Keratinocyte (primary cell): Measurements from ENCODE around the gene MRPL50.

ENCODE experiments used
- CTCF ChIP-seq, 3 experiments: IDR thresholded peaks in 1 of 3; conservative IDR thresholded peaks in 1 of 3; optimal IDR thresholded peaks in 1 of 3; 2 replicates in 2 of 3; 3 replicates in 1 of 3; pipeline versions ENCODE3 to v1.5.1; 2011; ENCODE audit warnings: low read length in 3 of 3, mild to moderate bottlenecking in 3 of 3, moderate library complexity in 2 of 3, control low read depth in 1 of 3, inconsistent platforms in 1 of 3; ENCODE audit not compliant: insufficient read depth in 2 of 3; ENCODE audit errors: extremely low read depth in 1 of 3
- EZH2 ChIP-seq: IDR thresholded peaks from one replicate; pipeline ENCODE4 v1.6.1; 2012; ENCODE audit warnings: inconsistent platforms, mild to moderate bottlenecking, low read length, moderate library complexity

DNA sequence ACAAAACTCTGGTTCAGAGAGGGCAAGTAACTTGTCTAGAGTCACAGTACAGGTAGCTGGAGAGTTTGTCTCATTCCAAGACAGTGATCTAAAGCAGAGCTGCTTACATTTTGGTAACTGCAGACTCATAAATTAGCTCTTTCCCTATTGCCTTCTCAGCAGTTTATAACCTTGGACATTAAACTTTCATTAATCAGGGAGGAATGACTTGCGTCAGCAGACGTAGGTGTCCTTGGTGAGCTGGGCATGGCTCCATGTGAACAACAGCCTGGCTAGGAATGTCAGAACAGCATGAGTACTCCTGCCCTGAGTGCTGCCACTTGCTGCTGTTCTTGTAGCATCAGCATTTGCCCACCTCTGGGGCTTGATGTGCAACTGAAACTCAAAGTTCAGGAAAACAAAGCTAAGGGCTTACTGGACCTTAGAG lies 39.4 kb upstream of the MRPL50 start:
- TF ChIP-seq CTCF (optimal IDR thresholded peaks at IDR 0.05 in 1 of 3, IDR thresholded peaks at IDR 0.05 in 1 of 3, conservative IDR thresholded peaks at IDR 0.05 in 1 of 3; ENCODE audit: extremely low read depth in 1 of 3, insufficient read depth in 2 of 3, low read length in 3 of 3) = no peak
- no peak for TF ChIP-seq EZH2
